ENCODE results near the gene CD200. TPM values are rescaled to one million over a fixed set of nuclear protein-coding genes. Genes with fewer than 3 reads are reported as not detected.

The CD200 gene, protein sequence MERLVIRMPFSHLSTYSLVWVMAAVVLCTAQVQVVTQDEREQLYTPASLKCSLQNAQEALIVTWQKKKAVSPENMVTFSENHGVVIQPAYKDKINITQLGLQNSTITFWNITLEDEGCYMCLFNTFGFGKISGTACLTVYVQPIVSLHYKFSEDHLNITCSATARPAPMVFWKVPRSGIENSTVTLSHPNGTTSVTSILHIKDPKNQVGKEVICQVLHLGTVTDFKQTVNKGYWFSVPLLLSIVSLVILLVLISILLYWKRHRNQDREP
- total RNA-seq (2022; extraction: Qiagen RNA extraction), result not detected in 5 replicates

GRCh38 chr3:112333002-112333380, at the start of gene CD200:
Gene CD200 (plus strand): TSS chr3:112333156. CDS start chr3:112333213, 57 bp downstream.

GRCh38 chr3:112293368-112294321, 39.3 kb upstream of the CD200 start, which contains the start of gene SLC9C1:
Gene SLC9C1 (minus strand): TSS chr3:112294216. CDS start chr3:112286791, 7,425 bp downstream.

Other genes starting within 250 kb of the CD200 start
- 11.1 to 14.1 TPM (median 12.4 TPM) in 5 replicates for gene C3orf52, start 246.8 kb upstream of the CD200 start, total RNA-seq (2022; extraction: Qiagen RNA extraction)
- gene GCSAM, start 199.9 kb upstream of the CD200 start, total RNA-seq (2022; extraction: Qiagen RNA extraction), result not detected in 5 replicates
- not detected in 5 replicates for gene SLC9C1, start 38.9 kb upstream of the CD200 start, total RNA-seq (2022; extraction: Qiagen RNA extraction)
- gene BTLA, start 166.3 kb downstream of the CD200 start, total RNA-seq (2022; extraction: Qiagen RNA extraction), result not detected in 5 replicates
- 43.3 to 56.3 TPM (median 45.0 TPM) in 5 replicates for gene ATG3, start 228.8 kb downstream of the CD200 start, total RNA-seq (2022; extraction: Qiagen RNA extraction)
- gene SLC35A5, start 228.9 kb downstream of the CD200 start, total RNA-seq (2022; extraction: Qiagen RNA extraction), result 11.3 to 17.0 TPM (median 16.0 TPM) in 5 replicates